ENCODE measurements around the gene MAP4K1. TPM values are rescaled to one million over a fixed set of nuclear protein-coding genes. Genes with fewer than 3 reads are reported as not detected.
A peak's percentile ranks its signal among the peaks of the same experiment; 100 is the strongest.

MAP4K1 gene
- total RNA-seq, 4 donors from 2014 or later: 0.68 to 2.8 (median 1.8) TPM

DNA sequence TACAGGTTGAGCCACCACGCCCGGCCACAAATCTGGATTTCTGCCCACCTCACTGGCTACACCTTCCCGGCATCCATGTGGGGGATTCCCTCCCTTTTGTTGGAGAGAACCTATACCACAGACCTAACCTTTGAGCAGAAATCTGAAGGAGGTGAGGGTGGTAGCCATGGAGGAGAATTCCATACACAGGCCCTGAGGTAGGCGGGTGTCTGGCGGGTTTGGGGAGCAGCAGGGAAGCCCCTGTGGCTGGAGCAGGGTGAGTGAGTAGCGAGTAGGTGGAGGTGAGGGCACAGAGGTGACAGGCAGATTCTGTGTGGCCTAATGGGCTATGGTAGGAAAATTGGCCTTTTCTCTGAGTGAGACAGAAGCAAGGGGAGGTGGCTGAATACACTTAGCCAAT is 11.8 kb upstream of the MAP4K1 start:
- Histone ChIP-seq H3K36me3 (peaks cover 89% of the 10 kb centered on the region), H3K27me3 (no peaks in the 10 kb centered on the region), H3K4me3 (no peak overlapping the region), H3K9me3 (no peaks in the 10 kb centered on the region), H3K27ac (no peak overlapping the region), H3K4me1 (peaks cover 2% of the 10 kb centered on the region)
- DNase-seq (ENCODE audit: low spot score in 2 of 2): no peak
- 72% methylated on average over 6 of the region's 6 CpGs for WGBS
- no peak for TF ChIP-seq POLR2A (IDR thresholded peaks at IDR 0.05)
- TF ChIP-seq POLR2AphosphoS5 (IDR thresholded peaks at IDR 0.05): no peak
- no peak for TF ChIP-seq EP300 (IDR thresholded peaks at IDR 0.05)
- TF ChIP-seq, protein P1, sequence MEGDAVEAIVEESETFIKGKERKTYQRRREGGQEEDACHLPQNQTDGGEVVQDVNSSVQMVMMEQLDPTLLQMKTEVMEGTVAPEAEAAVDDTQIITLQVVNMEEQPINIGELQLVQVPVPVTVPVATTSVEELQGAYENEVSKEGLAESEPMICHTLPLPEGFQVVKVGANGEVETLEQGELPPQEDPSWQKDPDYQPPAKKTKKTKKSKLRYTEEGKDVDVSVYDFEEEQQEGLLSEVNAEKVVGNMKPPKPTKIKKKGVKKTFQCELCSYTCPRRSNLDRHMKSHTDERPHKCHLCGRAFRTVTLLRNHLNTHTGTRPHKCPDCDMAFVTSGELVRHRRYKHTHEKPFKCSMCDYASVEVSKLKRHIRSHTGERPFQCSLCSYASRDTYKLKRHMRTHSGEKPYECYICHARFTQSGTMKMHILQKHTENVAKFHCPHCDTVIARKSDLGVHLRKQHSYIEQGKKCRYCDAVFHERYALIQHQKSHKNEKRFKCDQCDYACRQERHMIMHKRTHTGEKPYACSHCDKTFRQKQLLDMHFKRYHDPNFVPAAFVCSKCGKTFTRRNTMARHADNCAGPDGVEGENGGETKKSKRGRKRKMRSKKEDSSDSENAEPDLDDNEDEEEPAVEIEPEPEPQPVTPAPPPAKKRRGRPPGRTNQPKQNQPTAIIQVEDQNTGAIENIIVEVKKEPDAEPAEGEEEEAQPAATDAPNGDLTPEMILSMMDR (IDR thresholded peaks at IDR 0.05): no peak

DNA sequence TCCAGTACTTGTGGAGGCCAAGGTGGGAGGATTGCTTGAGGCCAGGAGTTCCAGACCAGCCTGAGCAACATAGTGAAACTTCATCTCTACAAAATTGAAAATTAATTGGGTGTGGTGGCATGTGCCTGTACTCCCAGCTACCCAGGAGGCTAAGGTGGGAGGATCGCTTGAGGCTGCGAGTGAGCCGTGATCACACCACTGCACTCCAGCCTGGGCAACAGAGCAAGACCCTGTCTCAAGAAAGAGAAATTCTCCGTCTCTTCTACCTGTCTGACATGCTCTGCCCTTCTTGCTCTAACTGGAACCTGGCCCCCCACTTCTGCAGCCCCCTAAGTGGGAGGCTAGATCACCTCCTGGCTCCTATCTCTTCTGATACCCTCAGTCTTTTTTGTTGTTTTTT is 8.6 kb upstream of the MAP4K1 start:
- 95% methylated on average over 4 of the region's 4 CpGs for WGBS
- peaks cover 96% of the 10 kb centered on the region for H3K36me3 ChIP-seq
- no peak for TF ChIP-seq POLR2AphosphoS5 (IDR thresholded peaks at IDR 0.05)
- TF ChIP-seq EP300 (IDR thresholded peaks at IDR 0.05): no peak
- TF ChIP-seq, protein P1 (IDR thresholded peaks at IDR 0.05): no peak
- no peak for TF ChIP-seq POLR2A (IDR thresholded peaks at IDR 0.05)
- no peak for DNase-seq (ENCODE audit: low spot score in 2 of 2)
- no peaks in the 10 kb centered on the region for H3K4me1 ChIP-seq
- H3K9me3 ChIP-seq: no peaks in the 10 kb centered on the region
- H3K27me3 ChIP-seq: no peaks in the 10 kb centered on the region
- H3K4me3 ChIP-seq: no peak overlapping the region
- no peak overlapping the region for H3K27ac ChIP-seq

DNA sequence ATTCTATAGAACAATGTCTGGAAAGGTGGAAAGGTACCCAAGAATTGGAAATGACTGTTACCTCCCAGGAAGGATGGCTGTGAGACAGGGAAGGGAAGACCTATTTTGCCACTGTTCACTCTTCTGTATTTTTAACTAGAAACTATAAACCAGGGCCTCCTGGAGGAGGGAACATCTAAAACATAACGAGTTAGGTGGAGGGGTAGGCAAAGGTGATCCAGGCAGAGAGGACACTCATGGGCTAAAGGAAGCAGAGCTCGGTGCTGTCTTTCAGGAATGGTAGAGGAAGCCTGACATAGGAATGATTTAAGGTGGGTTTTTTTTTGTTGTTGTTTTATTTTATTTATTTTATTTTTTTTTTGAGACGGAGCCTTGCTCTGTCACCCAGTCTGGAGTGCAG is 7.1 kb upstream of the MAP4K1 start:
- no peaks in the 10 kb centered on the region for H3K27me3 ChIP-seq
- peaks cover 6% of the 10 kb centered on the region for H3K4me1 ChIP-seq
- peaks cover 93% of the 10 kb centered on the region for H3K36me3 ChIP-seq
- no peak overlapping the region for H3K4me3 ChIP-seq
- DNase-seq (ENCODE audit: low spot score in 2 of 2): no peak
- TF ChIP-seq, protein P1 (IDR thresholded peaks at IDR 0.05): no peak
- TF ChIP-seq EP300 (IDR thresholded peaks at IDR 0.05): no peak
- TF ChIP-seq POLR2AphosphoS5 (IDR thresholded peaks at IDR 0.05): no peak
- TF ChIP-seq POLR2A (IDR thresholded peaks at IDR 0.05): no peak
- WGBS: 87% methylated on average over 3 of the region's 3 CpGs
- no peaks in the 10 kb centered on the region for H3K9me3 ChIP-seq
- no peak overlapping the region for H3K27ac ChIP-seq

DNA sequence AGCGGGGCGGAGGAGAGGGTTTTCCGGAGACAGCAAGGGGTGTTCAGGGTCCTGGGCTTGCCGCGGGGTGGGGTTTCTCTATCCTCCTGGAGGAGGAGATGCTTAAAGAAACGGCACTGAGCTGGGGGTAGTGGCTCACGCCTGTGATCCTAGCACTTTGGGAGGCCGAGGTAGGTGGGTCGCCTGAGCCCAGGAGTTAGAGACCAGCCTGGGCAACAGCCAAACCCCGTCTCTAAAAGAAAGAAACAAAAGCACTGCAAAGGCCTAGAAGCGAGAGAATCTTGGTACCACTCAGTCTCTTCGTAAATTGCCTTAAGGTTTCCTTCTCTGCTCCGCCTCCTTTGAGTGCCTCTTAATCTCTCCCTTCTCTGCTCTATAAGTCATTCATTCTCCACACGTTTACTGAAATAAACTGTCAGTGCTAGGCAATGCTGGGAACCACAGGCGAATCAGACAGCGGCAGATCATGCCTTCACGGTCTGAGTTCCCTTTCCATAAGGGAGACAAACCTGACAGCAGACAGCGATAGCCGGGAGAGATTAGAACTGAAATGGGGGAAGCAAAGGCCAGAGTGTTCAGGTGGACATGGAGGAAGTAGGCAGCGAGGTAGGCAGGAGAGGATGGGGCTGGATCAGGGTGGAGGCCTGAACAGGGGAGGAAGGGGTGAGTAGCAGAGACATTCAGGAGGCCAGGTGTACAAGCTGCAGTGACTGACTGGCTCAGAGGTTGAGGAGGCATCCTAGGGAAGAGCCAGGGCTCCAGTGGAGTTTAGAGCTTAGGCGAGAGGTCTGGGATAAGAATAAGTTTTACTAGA is 1.8 kb upstream of the MAP4K1 start:
- peaks cover 22% of the 10 kb centered on the region for H3K4me1 ChIP-seq
- peaks cover 41% of the 10 kb centered on the region for H3K36me3 ChIP-seq
- H3K4me3 ChIP-seq: peak overlapping the region; percentile 92
- DNase-seq (ENCODE audit: low spot score in 2 of 2): no peak
- no peaks in the 10 kb centered on the region for H3K9me3 ChIP-seq
- H3K27ac ChIP-seq: peak overlapping the region; percentile 91
- TF ChIP-seq POLR2AphosphoS5 (IDR thresholded peaks at IDR 0.05) (no peak), POLR2A (IDR thresholded peaks at IDR 0.05) (no peak), EP300 (IDR thresholded peaks at IDR 0.05) (no peak)
- TF ChIP-seq, protein P1 (IDR thresholded peaks at IDR 0.05): no peak
- H3K27me3 ChIP-seq: no peaks in the 10 kb centered on the region
- 16% methylated on average over 21 of the region's 21 CpGs for WGBS

DNA sequence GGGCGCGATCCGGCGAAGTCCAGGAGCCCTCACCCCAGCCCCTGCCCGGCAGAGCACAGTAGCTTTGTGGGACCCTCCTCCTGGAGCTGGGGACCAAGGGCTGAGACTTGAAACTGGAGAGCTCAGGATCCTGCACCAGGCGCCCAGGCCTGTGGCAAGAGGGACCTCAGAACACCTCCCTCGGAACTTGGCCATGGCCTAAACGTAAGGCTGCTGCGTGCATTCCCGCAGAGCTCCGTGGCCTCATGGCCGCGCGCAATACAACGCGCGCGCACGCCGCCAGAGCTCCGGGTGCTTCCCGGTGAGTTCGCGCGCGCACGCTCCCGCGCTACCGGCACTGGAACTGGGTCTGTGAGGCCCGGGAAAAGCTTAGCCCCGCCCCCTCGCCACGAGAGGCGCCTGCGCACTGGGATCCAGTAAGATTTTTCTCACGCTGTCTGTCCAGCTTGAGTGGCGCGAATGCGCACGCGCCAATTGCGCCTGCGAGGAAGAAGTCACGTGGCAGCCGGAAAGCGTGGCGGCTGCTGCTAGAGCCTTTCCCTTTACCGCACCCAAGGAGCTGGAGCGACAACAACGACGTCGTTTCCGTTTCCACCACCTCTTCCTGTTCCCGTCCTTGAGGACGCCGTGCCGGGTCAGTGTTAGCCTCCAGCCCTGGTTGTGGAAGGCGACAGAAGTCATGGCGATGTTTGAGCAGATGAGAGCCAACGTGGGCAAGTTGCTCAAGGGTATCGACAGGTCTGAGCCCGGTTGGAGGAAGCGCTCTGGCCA is 1.0 kb upstream of the MAP4K1 start, which contains the start of gene EIF3K:
Gene EIF3K (plus strand): TSS at position 599 of the 771 bp plus-strand sequence. CDS start 81 bp downstream, at position 680.
- H3K9me3 ChIP-seq: no peaks in the 10 kb centered on the region
- DNase-seq (ENCODE audit: low spot score in 2 of 2): peak; percentile 99
- TF ChIP-seq POLR2AphosphoS5 (IDR thresholded peaks at IDR 0.05): peak in 2 of 3 donors; percentile 53 to 97
- peak in 1 of 2 donors; percentile 65 for TF ChIP-seq POLR2A (IDR thresholded peaks at IDR 0.05)
- TF ChIP-seq EP300 (IDR thresholded peaks at IDR 0.05): no peak
- TF ChIP-seq, protein P1 (IDR thresholded peaks at IDR 0.05): no peak
- peak within 1 kb of the TSS; percentile 91 for H3K27ac ChIP-seq
- WGBS: 0% methylated on average over 21 of the region's 64 CpGs
- H3K27me3 ChIP-seq: no peaks in the 10 kb centered on the region
- peaks cover 33% of the 10 kb centered on the region for H3K36me3 ChIP-seq
- H3K4me1 ChIP-seq: peaks cover 22% of the 10 kb centered on the region
- peak within 1 kb of the TSS; percentile 92 for H3K4me3 ChIP-seq

All from suprapubic skin (tissue), 4 donors.